Measurements from ENCODE around the gene SRGAP3.

The SRGAP3 gene

GRCh38 chr3:9040996-9041395 lies 208.4 kb downstream of the SRGAP3 start:
- no peak for TF ChIP-seq CTCF (IDR thresholded peaks at IDR 0.05; ENCODE audit: insufficient read depth, low read depth, low read length, missing control alignments)
- no peak overlapping the region for H3K4me3 ChIP-seq (ENCODE audit: low read depth, low read length)
- DNase-seq (ENCODE audit: low read depth), result no peak

GRCh38 chr3:9037144-9037711 lies 212.2 kb downstream of the SRGAP3 start:
- no peak for DNase-seq (ENCODE audit: low read depth)
- no peak for TF ChIP-seq CTCF (IDR thresholded peaks at IDR 0.05; ENCODE audit: insufficient read depth, low read depth, low read length, missing control alignments)
- no peak overlapping the region for H3K4me3 ChIP-seq (ENCODE audit: low read depth, low read length)

GRCh38 chr3:9036404-9037131 lies 212.9 kb downstream of the SRGAP3 start:
- no peak for TF ChIP-seq CTCF (IDR thresholded peaks at IDR 0.05; ENCODE audit: insufficient read depth, low read depth, low read length, missing control alignments)
- no peak for DNase-seq (ENCODE audit: low read depth)
- no peak overlapping the region for H3K4me3 ChIP-seq (ENCODE audit: low read depth, low read length)

- no peak for TF ChIP-seq CTCF (IDR thresholded peaks at IDR 0.05; ENCODE audit: insufficient read depth, low read depth, low read length, missing control alignments)
- no peak for DNase-seq (ENCODE audit: low read depth)
- H3K4me3 ChIP-seq (ENCODE audit: low read depth, low read length), result no peak overlapping the region
Observed at GRCh38 chr3:9035961-9036360, 213.5 kb downstream of the SRGAP3 start.

- no peak for DNase-seq (ENCODE audit: low read depth)
- TF ChIP-seq CTCF (IDR thresholded peaks at IDR 0.05; ENCODE audit: insufficient read depth, low read depth, low read length, missing control alignments), result no peak
- no peak overlapping the region for H3K4me3 ChIP-seq (ENCODE audit: low read depth, low read length)
Observed at GRCh38 chr3:9035473-9035872, 214.0 kb downstream of the SRGAP3 start.

- no peak for DNase-seq (ENCODE audit: low read depth)
- TF ChIP-seq CTCF (IDR thresholded peaks at IDR 0.05; ENCODE audit: insufficient read depth, low read depth, low read length, missing control alignments), result no peak
Observed at GRCh38 chr3:9033867-9034266, 215.6 kb downstream of the SRGAP3 start.

More at GRCh38 chr3:9033867-9034266, 215.6 kb downstream of the SRGAP3 start:
- no peak overlapping the region for H3K4me3 ChIP-seq (ENCODE audit: low read depth, low read length)
